Transverse colon (tissue), 4 donors: ENCODE results near the gene PCNP. TPM values are rescaled to one million over a fixed set of nuclear protein-coding genes. Genes with fewer than 3 reads are reported as not detected.

ENCODE experiments used
- DNase-seq: peaks from one replicate; pipeline ENCODE4 v3.0.0-alpha.2; 2019
- H3K27ac ChIP-seq, 4 donors: fragments of 200-600 bp; sonication (generic); 2 replicates each; pipeline ENCODE4 v1.5.1; 2016 to 2018; ENCODE audit warnings: inconsistent platforms in 4 of 4
- H3K27me3 ChIP-seq: fragments of 200-600 bp; sonication (generic); 2 replicates; pipeline ENCODE4 v1.5.1; 2017; ENCODE audit warnings: inconsistent platforms
- H3K36me3 ChIP-seq, 4 donors: fragments of 200-600 bp; sonication (generic); 2 replicates each; pipeline ENCODE4 v1.5.1; 2017 to 2019; ENCODE audit warnings: inconsistent platforms in 4 of 4
- H3K4me1 ChIP-seq, 4 donors: fragments of 200-600 bp; sonication (generic); 2 replicates each; pipeline ENCODE4 v1.5.1; 2017 to 2020; ENCODE audit warnings: inconsistent platforms in 4 of 4
- H3K4me3 ChIP-seq, 4 donors: fragments of 200-600 bp; sonication (generic); 1 replicate in 1 of 4; 2 replicates in 3 of 4; pipeline versions ENCODE4 v1.5.1 to v1.6.1; 2017 to 2019; ENCODE audit warnings: inconsistent platforms in 4 of 4
- H3K9me3 ChIP-seq, 2 donors: fragments of 200-600 bp; sonication (generic); 2 replicates each; pipeline ENCODE4 v1.5.1; 2017 to 2019; ENCODE audit warnings: inconsistent platforms in 2 of 2
- CTCF ChIP-seq, 5 experiments: fragments of 200-600 bp in 3 of 5; fragments of 450-650 bp in 2 of 5; sonication (generic) in 3 of 5; IDR thresholded peaks; 1 replicate in 2 of 5; 2 replicates in 3 of 5; pipeline ENCODE4 v1.5.1; 2016 to 2017; ENCODE audit warnings: antibody characterized with exemption in 5 of 5, inconsistent platforms in 3 of 5, mild to moderate bottlenecking in 2 of 5, moderate library complexity in 1 of 5
- EP300 ChIP-seq: sonication (generic); formaldehyde crosslinking; IDR thresholded peaks from one replicate; pipeline ENCODE4 v1.6.1; 2017; ENCODE audit warnings: antibody characterized with exemption, low read depth
- POLR2A ChIP-seq: fragments of 450-650 bp; IDR thresholded peaks from one replicate; pipeline ENCODE4 v1.6.1; 2016; ENCODE audit warnings: antibody characterized with exemption, mild to moderate bottlenecking, moderate library complexity
- POLR2AphosphoS5 ChIP-seq, 3 donors: sonication (generic); formaldehyde crosslinking; IDR thresholded peaks; one replicate each; pipeline ENCODE4 v1.6.1; 2016; ENCODE audit warnings: antibody characterized with exemption in 3 of 3
- WGBS, 2 donors: methylation state at CpG; one replicate each; pipeline ENCODE4 v1.1.5; 2018; ENCODE audit warnings: low coverage in 1 of 2; 5-methylcytosine and 5-hydroxymethylcytosine counted together
- in situ Hi-C, 4 donors: fragments of 200-750 bp; cut with MboI; loops; one replicate each; pipeline versions ENCODE4 v1.15.0 to v1.15.1; 2017; ENCODE audit warnings: low sequenced_read_pairs in 3 of 4, low pct_ligation_motif_present in 1 of 4, low pct_unique_long_range_greater_than_20kb in 1 of 4
- intact Hi-C: fragments of 100-400 bp; cut with DNase I; formaldehyde crosslinking; loops from one replicate; pipeline ENCODE4 v1.15.1; 2023; ENCODE audit warnings: low total_unique reads
- total RNA-seq, 4 donors: library from RNA; depleted of rRNA; stranded (reverse); fragments of >200 nt; gene quantifications; one replicate each; pipeline ENCODE4 v1.1.0, GENCODE V29; 2016

PCNP gene
- total RNA-seq, 4 donors from 2014 or later = 55.7 to 95.7 (median 71.9) TPM

GRCh38 chr3:101615525-101615924, 41.5 kb downstream of the PCNP start:
- 90 to 91% methylated on average over 2 to 6 of the region's 6 CpGs for WGBS, 2 donors
- intact Hi-C loops = no loop called here
- Histone ChIP-seq H3K27me3 (no peaks in the 10 kb centered on the region), H3K9me3 (no peaks in the 10 kb centered on the region), H3K4me3 (no peak overlapping the region), H3K4me1 (no peaks in the 10 kb centered on the region), H3K36me3 (no peaks in the 10 kb centered on the region), H3K27ac (no peak overlapping the region)
- in situ Hi-C loops = no loop called here
- no peak for DNase-seq
- no peak for TF ChIP-seq POLR2AphosphoS5 (IDR thresholded peaks at IDR 0.05)
- no peak for TF ChIP-seq CTCF (IDR thresholded peaks at IDR 0.05)
- no peak for TF ChIP-seq EP300
- TF ChIP-seq POLR2A = no peak

- no peaks in the 10 kb centered on the region for H3K4me1 ChIP-seq
- no peak for DNase-seq
- H3K36me3 ChIP-seq = no peaks in the 10 kb centered on the region
- H3K27ac ChIP-seq = no peak overlapping the region
- intact Hi-C loops (no loop called here), in situ Hi-C loops (no loop called here)
- no peak overlapping the region for H3K4me3 ChIP-seq
- H3K9me3 ChIP-seq = no peaks in the 10 kb centered on the region
- WGBS, 2 donors = 78% methylated on average over 7 of the region's 7 CpGs; no CpG with 5 or more reads in 1 of the 2 donors
- no peak for TF ChIP-seq EP300
- no peak for TF ChIP-seq POLR2A
- no peak for TF ChIP-seq POLR2AphosphoS5 (IDR thresholded peaks at IDR 0.05)
- no peak for TF ChIP-seq CTCF (IDR thresholded peaks at IDR 0.05)
- H3K27me3 ChIP-seq = no peaks in the 10 kb centered on the region
These were observed 43.5 kb downstream of the PCNP start for GRCh38 chr3:101617478-101617877.

- H3K4me1 ChIP-seq = no peaks in the 10 kb centered on the region
- WGBS, 2 donors = 81 to 100% methylated on average over 1 of the region's 1 CpG
- DNase-seq = no peak
- no peak overlapping the region for H3K4me3 ChIP-seq
- no peaks in the 10 kb centered on the region for H3K27me3 ChIP-seq
- in situ Hi-C loops (no loop called here), intact Hi-C loops (no loop called here)
- H3K9me3 ChIP-seq = no peaks in the 10 kb centered on the region
- TF ChIP-seq POLR2AphosphoS5 (IDR thresholded peaks at IDR 0.05) (no peak), POLR2A (no peak), CTCF (IDR thresholded peaks at IDR 0.05) (no peak), EP300 (no peak)
- H3K36me3 ChIP-seq = no peaks in the 10 kb centered on the region
- no peak overlapping the region for H3K27ac ChIP-seq
These were observed 44.7 kb downstream of the PCNP start for GRCh38 chr3:101618726-101619125.

- Histone ChIP-seq H3K27ac (no peak overlapping the region), H3K36me3 (no peaks in the 10 kb centered on the region), H3K27me3 (no peaks in the 10 kb centered on the region), H3K4me1 (no peaks in the 10 kb centered on the region), H3K4me3 (no peak overlapping the region), H3K9me3 (no peaks in the 10 kb centered on the region)
- intact Hi-C loops (no loop called here), in situ Hi-C loops (no loop called here)
- 90 to 100% methylated on average over 2 to 3 of the region's 3 CpGs for WGBS, 2 donors
- no peak for DNase-seq
- TF ChIP-seq CTCF (IDR thresholded peaks at IDR 0.05) (no peak), POLR2AphosphoS5 (IDR thresholded peaks at IDR 0.05) (no peak), POLR2A (no peak), EP300 (no peak)
These were observed 45.8 kb downstream of the PCNP start for GRCh38 chr3:101619734-101620133.
